Astrocyte (in vitro differentiated cells and primary cell): ENCODE measurements around the gene CTTNBP2NL. TPM values are rescaled to one million over a fixed set of nuclear protein-coding genes. Genes with fewer than 3 reads are reported as not detected.
"Not testable (repeated sequence)": the region's sequence is repeated elsewhere in the genome, so short reads cannot be mapped to it uniquely, and the experiment has no call there.

Source experiments
- DNase-seq: peaks from one replicate; pipeline ENCODE4 v3.0.0-alpha.2; 2010; ENCODE audit warnings: low read depth
- FAIRE-seq: peaks from 2 replicates; lab custom pipeline; 2011; peaks lifted over from hg19 to GRCh38; lab: Jason Lieb, UNC
- H2AFZ ChIP-seq: 2 replicates; pipeline ENCODE4 v1.6.0; 2012; ENCODE audit warnings: low read depth, low read length, inconsistent platforms
- H3K27ac ChIP-seq: 2 replicates; pipeline ENCODE4 v1.5.1; 2011; ENCODE audit warnings: low read depth, low read length, inconsistent platforms
- H3K27me3 ChIP-seq: 2 replicates; pipeline ENCODE4 v1.6.0; 2011; ENCODE audit warnings: low read length, inconsistent platforms; ENCODE audit not compliant: insufficient read depth
- H3K36me3 ChIP-seq: 2 replicates; pipeline ENCODE4 v1.5.1; 2011; ENCODE audit warnings: low read length, inconsistent platforms; ENCODE audit not compliant: insufficient read depth
- H3K4me1 ChIP-seq: 2 replicates; pipeline ENCODE4 v1.5.1; 2011; ENCODE audit warnings: low read length, inconsistent platforms; ENCODE audit not compliant: insufficient read depth
- H3K4me2 ChIP-seq: 2 replicates; pipeline ENCODE4 v1.6.0; 2012; ENCODE audit warnings: low read length, inconsistent platforms
- H3K4me3 ChIP-seq: 2 replicates; pipeline ENCODE4 v1.5.1; 2011; ENCODE audit warnings: low read depth, mild to moderate bottlenecking, low read length, inconsistent platforms; ENCODE audit not compliant: insufficient read depth
- H3K79me2 ChIP-seq: 2 replicates; pipeline ENCODE4 v1.6.0; 2012; ENCODE audit warnings: mild to moderate bottlenecking, low read length, inconsistent platforms; ENCODE audit not compliant: insufficient read depth
- H3K9ac ChIP-seq: 2 replicates; pipeline ENCODE4 v1.6.0; 2012; ENCODE audit warnings: mild to moderate bottlenecking, low read length, inconsistent platforms
- H3K9me3 ChIP-seq: 2 replicates; pipeline ENCODE4 v1.5.1; 2012; ENCODE audit warnings: low read depth, mild to moderate bottlenecking, low read length, inconsistent platforms; ENCODE audit not compliant: insufficient read depth
- H4K20me1 ChIP-seq: 2 replicates; pipeline ENCODE4 v1.6.0; 2012; ENCODE audit warnings: low read length, inconsistent platforms; ENCODE audit not compliant: insufficient read depth
- H3K27ac Mint-ChIP-seq: one replicate; pipeline ENCODE4 v1.8.0; 2021; ENCODE audit warnings: mild to moderate bottlenecking, mixed read lengths; ENCODE audit not compliant: unreplicated experiment
- H3K27me3 Mint-ChIP-seq: one replicate; pipeline ENCODE4 v1.8.0; 2021; ENCODE audit warnings: low read depth, mixed read lengths; ENCODE audit not compliant: unreplicated experiment
- H3K36me3 Mint-ChIP-seq: one replicate; pipeline ENCODE4 v1.8.0; 2021; ENCODE audit warnings: low read depth, mixed read lengths; ENCODE audit not compliant: unreplicated experiment
- H3K4me1 Mint-ChIP-seq: one replicate; pipeline ENCODE4 v1.8.0; 2021; ENCODE audit warnings: low read depth, mixed read lengths; ENCODE audit not compliant: unreplicated experiment
- H3K4me3 Mint-ChIP-seq: one replicate; pipeline ENCODE4 v1.8.0; 2021; ENCODE audit warnings: mild to moderate bottlenecking, moderate library complexity, mixed read lengths; ENCODE audit not compliant: unreplicated experiment
- H3K9me3 Mint-ChIP-seq: one replicate; pipeline ENCODE4 v1.8.0; 2021; ENCODE audit warnings: mild to moderate bottlenecking, mixed read lengths; ENCODE audit not compliant: unreplicated experiment
- EZH2 ChIP-seq: IDR thresholded peaks from 2 replicates; pipeline ENCODE4 v1.6.1; 2012; ENCODE audit warnings: mild to moderate bottlenecking, low read length, inconsistent platforms; ENCODE audit not compliant: insufficient read depth
- total RNA-seq: library from RNA; stranded (reverse); gene quantifications from 2 replicates; pipeline ENCODE4 v1.2.1, GENCODE V29; 2021
- TF ChIP-seq, protein P1 (sequence below): IDR thresholded peaks from 2 replicates; pipeline ENCODE4 v1.5.1; 2011; ENCODE audit warnings: low read depth, mild to moderate bottlenecking, inconsistent platforms, low read length, moderate library complexity; ENCODE audit not compliant: insufficient read depth

CTTNBP2NL gene
- total RNA-seq, 1 donor from 2014 or later = 91.9 TPM

DNA sequence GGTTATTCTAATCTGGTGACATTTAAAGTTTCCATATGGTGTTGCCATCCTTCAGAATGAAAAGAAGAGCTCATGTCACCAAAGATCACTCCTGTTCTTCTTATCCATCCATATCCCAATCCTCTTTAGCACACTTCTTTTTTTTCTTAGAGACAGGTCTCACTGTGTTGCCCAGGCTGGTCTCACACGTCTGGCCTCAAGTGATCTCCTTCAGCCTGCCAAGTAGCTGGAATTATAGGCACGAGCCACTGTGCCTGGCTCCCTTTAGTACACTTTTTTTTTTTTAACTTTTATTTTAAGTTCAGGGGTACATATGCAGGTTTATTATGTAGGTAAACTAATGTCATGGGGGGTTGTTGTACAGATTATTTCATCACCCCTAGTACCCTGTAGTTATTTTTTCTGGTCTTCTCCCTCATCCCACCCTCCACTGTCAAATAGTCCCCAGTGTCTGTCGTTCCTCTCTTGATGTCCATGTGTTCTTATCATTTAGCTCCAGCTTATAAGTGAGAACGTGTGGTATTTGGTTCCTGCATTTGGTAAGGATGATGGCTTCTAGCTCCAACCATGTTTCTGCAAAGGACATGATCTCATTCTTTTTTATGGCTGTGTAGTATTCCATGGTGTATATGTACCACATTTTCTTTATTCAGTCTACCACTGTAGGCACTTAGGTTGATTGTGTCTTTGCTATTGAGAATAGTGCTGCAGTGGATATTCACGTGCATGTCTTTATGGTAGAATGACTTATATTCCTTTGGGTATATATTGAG lies 40.6 kb downstream of the CTTNBP2NL start:
- no peak for DNase-seq
- H3K27me3 Mint-ChIP-seq = no peaks in the 10 kb centered on the region
- H4K20me1 ChIP-seq = peaks cover 62% of the 10 kb centered on the region
- no peaks in the 10 kb centered on the region for H3K9me3 ChIP-seq
- H3K79me2 ChIP-seq = peaks cover 88% of the 10 kb centered on the region
- no peak overlapping the region for H3K27ac Mint-ChIP-seq
- peaks cover 6% of the 10 kb centered on the region for H3K36me3 ChIP-seq
- no peak overlapping the region for H3K27ac ChIP-seq
- TF ChIP-seq, protein P1, sequence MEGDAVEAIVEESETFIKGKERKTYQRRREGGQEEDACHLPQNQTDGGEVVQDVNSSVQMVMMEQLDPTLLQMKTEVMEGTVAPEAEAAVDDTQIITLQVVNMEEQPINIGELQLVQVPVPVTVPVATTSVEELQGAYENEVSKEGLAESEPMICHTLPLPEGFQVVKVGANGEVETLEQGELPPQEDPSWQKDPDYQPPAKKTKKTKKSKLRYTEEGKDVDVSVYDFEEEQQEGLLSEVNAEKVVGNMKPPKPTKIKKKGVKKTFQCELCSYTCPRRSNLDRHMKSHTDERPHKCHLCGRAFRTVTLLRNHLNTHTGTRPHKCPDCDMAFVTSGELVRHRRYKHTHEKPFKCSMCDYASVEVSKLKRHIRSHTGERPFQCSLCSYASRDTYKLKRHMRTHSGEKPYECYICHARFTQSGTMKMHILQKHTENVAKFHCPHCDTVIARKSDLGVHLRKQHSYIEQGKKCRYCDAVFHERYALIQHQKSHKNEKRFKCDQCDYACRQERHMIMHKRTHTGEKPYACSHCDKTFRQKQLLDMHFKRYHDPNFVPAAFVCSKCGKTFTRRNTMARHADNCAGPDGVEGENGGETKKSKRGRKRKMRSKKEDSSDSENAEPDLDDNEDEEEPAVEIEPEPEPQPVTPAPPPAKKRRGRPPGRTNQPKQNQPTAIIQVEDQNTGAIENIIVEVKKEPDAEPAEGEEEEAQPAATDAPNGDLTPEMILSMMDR = no peak
- no peak for TF ChIP-seq EZH2
- H3K4me3 Mint-ChIP-seq = no peak overlapping the region
- no peak overlapping the region for H3K4me3 ChIP-seq
- no peak for FAIRE-seq
- H2AFZ ChIP-seq = no peak overlapping the region
- H3K27me3 ChIP-seq = no peaks in the 10 kb centered on the region
- no peaks in the 10 kb centered on the region for H3K9me3 Mint-ChIP-seq
- H3K4me2 ChIP-seq = no peak overlapping the region
- H3K4me1 ChIP-seq = no peaks in the 10 kb centered on the region
- no peak overlapping the region for H3K9ac ChIP-seq
- peaks cover 17% of the 10 kb centered on the region for H3K36me3 Mint-ChIP-seq
- H3K4me1 Mint-ChIP-seq = peaks cover 7% of the 10 kb centered on the region

DNA sequence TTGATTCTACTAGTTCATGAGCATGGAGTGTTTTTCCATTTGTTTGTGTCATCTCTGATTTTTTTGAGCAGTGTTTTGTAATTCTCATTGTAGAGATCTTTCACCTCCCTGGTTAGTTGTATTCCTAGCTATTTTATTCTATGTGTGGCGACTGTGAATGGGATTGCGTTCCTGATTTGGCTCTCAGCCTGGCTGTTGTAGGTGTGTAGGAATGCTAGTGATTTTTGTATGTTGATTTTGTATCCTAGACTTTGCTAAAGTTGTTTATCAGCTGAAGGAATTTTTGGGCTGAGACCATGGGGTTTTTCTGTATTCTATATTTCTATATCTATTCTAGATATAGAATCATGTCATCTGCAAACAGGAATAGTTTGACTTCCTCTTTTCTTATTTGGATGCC lies 42.1 kb downstream of the CTTNBP2NL start:
- not testable (repeated sequence) for H3K4me1 Mint-ChIP-seq

DNA sequence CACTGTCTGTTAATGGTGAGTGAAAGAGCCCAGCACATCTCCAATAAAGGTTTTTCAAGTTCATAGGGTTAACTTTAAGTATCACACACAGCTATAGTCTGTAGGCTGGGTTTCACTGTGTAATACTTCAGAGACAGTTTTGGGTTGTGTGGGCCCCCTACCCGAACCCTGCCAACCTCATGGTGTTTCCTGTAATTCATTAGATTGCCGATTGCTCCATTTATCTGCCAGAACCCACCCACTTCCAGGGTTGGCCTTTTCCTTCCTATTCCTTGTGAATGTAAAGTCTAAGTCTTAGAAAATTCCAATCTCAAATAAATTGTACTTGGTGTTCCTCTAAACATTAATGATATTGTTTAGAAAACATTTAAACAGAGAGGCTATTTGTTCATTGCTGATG lies 43.6 kb downstream of the CTTNBP2NL start:
- peaks cover 50% of the 10 kb centered on the region for H4K20me1 ChIP-seq
- no peaks in the 10 kb centered on the region for H3K27me3 ChIP-seq
- H3K9me3 ChIP-seq = no peaks in the 10 kb centered on the region
- no peak overlapping the region for H2AFZ ChIP-seq
- Mint-ChIP-seq H3K27ac (no peak overlapping the region), H3K9me3 (no peaks in the 10 kb centered on the region), H3K4me3 (no peak overlapping the region), H3K4me1 (peaks cover 13% of the 10 kb centered on the region), H3K27me3 (no peaks in the 10 kb centered on the region), H3K36me3 (peaks cover 15% of the 10 kb centered on the region)
- TF ChIP-seq EZH2 = no peak
- TF ChIP-seq, protein P1 = no peak
- no peak for FAIRE-seq
- peaks cover 79% of the 10 kb centered on the region for H3K79me2 ChIP-seq
- H3K4me3 ChIP-seq = no peak overlapping the region
- H3K9ac ChIP-seq = no peak overlapping the region
- no peak overlapping the region for H3K27ac ChIP-seq
- peaks cover 8% of the 10 kb centered on the region for H3K4me1 ChIP-seq
- no peak for DNase-seq
- peaks cover 8% of the 10 kb centered on the region for H3K36me3 ChIP-seq
- no peak overlapping the region for H3K4me2 ChIP-seq

More for the DNA sequence above, 42.1 kb downstream of the CTTNBP2NL start:
- not testable (repeated sequence) for H3K27me3 Mint-ChIP-seq, H3K9me3 ChIP-seq, H3K4me3 ChIP-seq, H3K4me1 ChIP-seq, H3K36me3 ChIP-seq, H3K9me3 Mint-ChIP-seq, H3K27me3 ChIP-seq, H3K27ac ChIP-seq, H2AFZ ChIP-seq, H3K27ac Mint-ChIP-seq, H3K9ac ChIP-seq, FAIRE-seq, H3K4me3 Mint-ChIP-seq
- peaks cover 20% of the 10 kb centered on the region for H3K36me3 Mint-ChIP-seq
- H3K4me2 ChIP-seq = peak overlapping the region; percentile 12
- H4K20me1 ChIP-seq = peaks cover 58% of the 10 kb centered on the region
- peak; percentile 41 for DNase-seq
- H3K79me2 ChIP-seq = peaks cover 93% of the 10 kb centered on the region
